Osteoblast (primary cell): ENCODE results near the gene HERPUD2. TPM values are rescaled to one million over a fixed set of nuclear protein-coding genes. Genes with fewer than 3 reads are reported as not detected.

ENCODE experiments used
- DNase-seq: peaks from one replicate; pipeline ENCODE4 v3.0.0; 2011; ENCODE audit warnings: low spot score, mixed read lengths; ENCODE audit not compliant: insufficient read length; ENCODE audit errors: missing footprints
- H2AFZ ChIP-seq: 2 replicates; pipeline ENCODE4 v1.6.0; 2011; ENCODE audit warnings: mild to moderate bottlenecking, low read length
- H3K27ac ChIP-seq: 2 replicates; pipeline ENCODE4 v1.5.1; 2011; ENCODE audit warnings: mild to moderate bottlenecking, low read depth, low read length, moderate library complexity
- H3K27me3 ChIP-seq: 2 replicates; pipeline ENCODE4 v1.6.0; 2012; ENCODE audit warnings: mild to moderate bottlenecking, control low read depth, inconsistent platforms, low read length, moderate library complexity; ENCODE audit not compliant: insufficient read depth
- H3K36me3 ChIP-seq: 2 replicates; pipeline ENCODE4 v1.5.1; 2011; ENCODE audit warnings: mild to moderate bottlenecking, low read length, control low read depth, moderate library complexity; ENCODE audit not compliant: insufficient read depth
- H3K4me1 ChIP-seq: 2 replicates; pipeline ENCODE4 v1.5.1; 2011; ENCODE audit warnings: mild to moderate bottlenecking, low read length, control low read depth, moderate library complexity; ENCODE audit not compliant: insufficient read depth
- H3K4me2 ChIP-seq: 2 replicates; pipeline ENCODE4 v1.6.0; 2011; ENCODE audit warnings: mild to moderate bottlenecking, low read length; ENCODE audit not compliant: insufficient read depth
- H3K4me3 ChIP-seq: fragments of 200-600 bp; sonication (generic); 3 replicates; pipeline ENCODE4 v1.5.1; 2012; ENCODE audit warnings: mild to moderate bottlenecking, low read length, inconsistent platforms; ENCODE audit not compliant: insufficient read depth
- H3K79me2 ChIP-seq: 2 replicates; pipeline ENCODE4 v1.6.0; 2012; ENCODE audit warnings: mild to moderate bottlenecking, low read length, control low read depth, inconsistent platforms; ENCODE audit not compliant: insufficient read depth
- H3K9me3 ChIP-seq: 2 replicates; pipeline ENCODE4 v1.5.1; 2011; ENCODE audit warnings: low read depth, low read length, control low read depth
- H4K20me1 ChIP-seq: 2 replicates; pipeline ENCODE4 v1.6.0; 2012; ENCODE audit warnings: mild to moderate bottlenecking, low read length, control low read depth; ENCODE audit not compliant: insufficient read depth
- CTCF ChIP-seq: IDR thresholded peaks from 2 replicates; pipeline ENCODE4 v1.5.1; 2011; ENCODE audit warnings: mild to moderate bottlenecking, low read depth, low read length, moderate library complexity; ENCODE audit errors: extremely low read depth
- total RNA-seq: library from RNA; depleted of rRNA; stranded (reverse); fragments of >200 nt; gene quantifications from 2 replicates; pipeline ENCODE4 v1.2.3, GENCODE V29; 2012

HERPUD2 gene
- total RNA-seq, 1 donor: 32.9 TPM

GRCh38 chr7:35705932-35706461, 11.1 kb upstream of the HERPUD2 start:
- peak; percentile 75 for DNase-seq
- no peaks in the 10 kb centered on the region for H3K9me3 ChIP-seq
- peaks cover 6% of the 10 kb centered on the region for H3K4me1 ChIP-seq
- no peaks in the 10 kb centered on the region for H3K36me3 ChIP-seq
- no peaks in the 10 kb centered on the region for H4K20me1 ChIP-seq
- no peaks in the 10 kb centered on the region for H3K27me3 ChIP-seq
- H3K79me2 ChIP-seq: no peaks in the 10 kb centered on the region
- H3K4me2 ChIP-seq: no peak overlapping the region
- H2AFZ ChIP-seq: no peak overlapping the region
- TF ChIP-seq CTCF: no peak
- no peak overlapping the region for H3K27ac ChIP-seq
- no peak overlapping the region for H3K4me3 ChIP-seq

DNA sequence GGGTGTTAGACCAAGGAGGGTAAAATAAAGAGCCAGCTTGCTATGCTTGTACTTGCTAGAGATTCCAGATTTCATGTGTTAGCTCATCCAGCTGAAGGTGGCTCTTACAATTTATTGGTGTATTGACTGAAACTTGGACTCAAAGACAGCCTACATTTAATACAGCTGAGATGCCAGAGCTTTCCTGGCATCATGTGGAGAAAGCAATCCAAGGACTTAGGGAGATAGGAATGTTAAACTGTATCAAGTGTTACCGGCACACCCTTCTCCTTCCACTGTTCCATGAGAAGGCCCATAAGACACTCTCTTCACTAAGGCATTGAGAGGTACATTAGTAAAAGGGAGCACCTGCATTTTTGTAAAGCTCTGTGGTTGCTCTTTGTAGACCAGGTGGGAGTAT, 9.3 kb upstream of the HERPUD2 start:
- no peaks in the 10 kb centered on the region for H3K79me2 ChIP-seq
- no peaks in the 10 kb centered on the region for H3K36me3 ChIP-seq

DNA sequence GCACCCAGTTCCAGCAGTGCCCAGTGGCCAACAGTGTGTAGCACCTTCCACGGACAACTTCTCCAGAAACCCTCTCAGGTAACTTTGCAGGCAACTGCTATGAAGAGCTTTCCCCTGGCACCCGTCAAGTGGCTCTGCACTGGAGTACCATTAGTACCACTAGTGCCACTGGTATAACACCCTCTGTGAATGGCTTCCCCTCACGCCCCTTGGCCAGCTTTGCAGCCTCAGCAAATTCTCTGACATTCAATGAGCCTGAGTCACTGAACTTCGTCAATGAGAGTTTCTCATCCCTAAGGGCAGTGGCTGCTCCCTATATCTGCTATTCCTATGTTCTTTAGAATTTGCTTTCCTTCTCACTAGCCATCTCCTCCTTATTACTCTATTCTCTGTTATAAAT, 7.6 kb upstream of the HERPUD2 start:
- no peaks in the 10 kb centered on the region for H3K79me2 ChIP-seq
- DNase-seq: no peak
- H4K20me1 ChIP-seq: no peaks in the 10 kb centered on the region
- no peak overlapping the region for H2AFZ ChIP-seq
- H3K27ac ChIP-seq: no peak overlapping the region
- no peaks in the 10 kb centered on the region for H3K9me3 ChIP-seq
- H3K27me3 ChIP-seq: no peaks in the 10 kb centered on the region
- H3K4me1 ChIP-seq: no peaks in the 10 kb centered on the region
- TF ChIP-seq CTCF: no peak
- no peak overlapping the region for H3K4me2 ChIP-seq
- H3K4me3 ChIP-seq: no peak overlapping the region
- no peaks in the 10 kb centered on the region for H3K36me3 ChIP-seq

More for the DNA sequence above, 9.3 kb upstream of the HERPUD2 start:
- no peak for DNase-seq
- TF ChIP-seq CTCF: no peak
- Histone ChIP-seq H3K4me2 (no peak overlapping the region), H2AFZ (no peak overlapping the region), H3K27me3 (no peaks in the 10 kb centered on the region), H3K9me3 (no peaks in the 10 kb centered on the region), H3K27ac (no peak overlapping the region), H3K4me3 (no peak overlapping the region), H3K4me1 (no peaks in the 10 kb centered on the region), H4K20me1 (no peaks in the 10 kb centered on the region)

DNA sequence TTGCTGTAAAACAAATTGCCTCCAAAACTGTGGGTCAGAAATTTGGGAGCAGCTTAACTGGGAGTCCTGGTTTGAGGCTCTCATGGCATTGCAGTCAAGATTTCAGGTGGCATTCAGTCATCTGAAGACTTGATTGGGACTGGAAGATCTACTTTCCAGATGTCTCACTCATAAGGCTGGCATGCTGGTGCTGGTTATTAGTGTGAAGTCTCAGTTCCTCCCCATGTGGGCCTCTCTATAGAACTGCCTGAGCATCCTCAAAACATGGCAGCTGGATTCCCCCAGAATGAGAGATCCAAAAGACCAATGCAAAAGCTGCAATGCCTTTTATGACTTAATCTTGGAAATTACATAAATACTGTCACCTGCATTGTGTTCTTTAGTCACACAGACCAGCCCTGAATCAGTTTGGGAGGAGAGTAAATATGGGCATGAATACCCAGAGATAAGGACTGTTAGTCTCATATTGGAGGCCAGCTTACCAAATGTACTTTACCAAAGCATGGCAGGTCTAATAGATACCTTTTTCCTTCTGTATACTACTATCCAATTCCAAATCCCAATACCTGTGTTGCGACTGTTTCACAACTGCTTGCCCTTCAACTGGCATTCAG, 6.5 kb upstream of the HERPUD2 start:
- no peak overlapping the region for H3K4me3 ChIP-seq
- H3K79me2 ChIP-seq: no peaks in the 10 kb centered on the region
- DNase-seq: no peak
- H3K4me1 ChIP-seq: peaks cover 4% of the 10 kb centered on the region
- no peak overlapping the region for H2AFZ ChIP-seq
- H4K20me1 ChIP-seq: no peaks in the 10 kb centered on the region
- H3K36me3 ChIP-seq: peaks cover 6% of the 10 kb centered on the region
- H3K9me3 ChIP-seq: no peaks in the 10 kb centered on the region
- H3K4me2 ChIP-seq: no peak overlapping the region
- no peak for TF ChIP-seq CTCF
- no peak overlapping the region for H3K27ac ChIP-seq
- no peaks in the 10 kb centered on the region for H3K27me3 ChIP-seq
